ENCODE measurements around the gene LRRC4C. TPM values are rescaled to one million over a fixed set of nuclear protein-coding genes. Genes with fewer than 3 reads are reported as not detected.

Gene LRRC4C
- 0.35 TPM in 1 of 2 replicates, not detected in the other for total RNA-seq (2014; rRNA removed; shearing (Covaris generic))
- polyA plus RNA-seq (2016; fragmentation: Nextera tagmentation; extraction: Ambion mirVana) = 0.68 and 1.1 TPM in 2 replicates
- long read RNA-seq = 0 reads

- Histone ChIP-seq H3K4me3 (peak within 1 kb of the TSS; percentile 47), H3K4me2 (peak within 1 kb of the TSS; percentile 79), H2AFZ (peak within 1 kb of the TSS; percentile 74; the same call in 1 of the 2 replicates), H3K27ac (ENCODE audit: low read depth) (peak within 1 kb of the TSS; percentile 45; the same call in 1 of the 2 replicates), H3F3A (replicated peaks; ENCODE audit: low read depth) (0 out of 2 replicates have a peak, but pooled peaks cover 5% of the 10 kb centered on the region), H4K20me1 (replicated peaks; ENCODE audit: insufficient read depth) (no peaks in the 10 kb centered on the region), H3K4me1 (ENCODE audit: insufficient read depth) (peaks cover 48% of the 10 kb centered on the region), H3K36me3 (ENCODE audit: insufficient read depth) (no peaks in the 10 kb centered on the region), H3K9me2 (ENCODE audit: insufficient read depth) (no peaks in the 10 kb centered on the region), H3K27me3 (ENCODE audit: insufficient read depth) (no peaks in the 10 kb centered on the region), H3K79me2 (replicated peaks; ENCODE audit: insufficient read depth) (no peaks in the 10 kb centered on the region)
- H3K27me3 Mint-ChIP-seq (ENCODE audit: insufficient read depth, low read depth, poor library complexity) = no peaks in the 10 kb centered on the region
- peak within 1 kb of the TSS; percentile 16; the same call in 1 of the 2 replicates for H3K27ac Mint-ChIP-seq
- peaks cover 3% of the 10 kb centered on the region; the same call in 1 of the 3 replicates for H3K9me3 Mint-ChIP-seq
- ATAC-seq = peak; percentile 47
- peaks cover 52% of the 10 kb centered on the region for H3K4me1 Mint-ChIP-seq
- DNase-seq (ENCODE audit: low spot score) = peak; percentile 34
- TF ChIP-seq STAT1 (IDR thresholded peaks at IDR 0.05; ENCODE audit: unreplicated experiment) (no peak), REST (IDR thresholded peaks at IDR 0.05; ENCODE audit: unreplicated experiment) (no peak), JUNB (IDR thresholded peaks at IDR 0.05; ENCODE audit: unreplicated experiment) (no peak), CREB1 (CRISPR knock-in tag; IDR thresholded peaks at IDR 0.05; ENCODE audit: low read depth) (no peak), ZNF331 (CRISPR knock-in tag; IDR thresholded peaks at IDR 0.05; ENCODE audit: low read depth) (no peak), EZH2 (IDR thresholded peaks at IDR 0.05; ENCODE audit: low read depth, unreplicated experiment) (no peak), ZNF462 (CRISPR knock-in tag; IDR thresholded peaks at IDR 0.05) (no peak), EZH2phosphoT487 (IDR thresholded peaks at IDR 0.05; ENCODE audit: unreplicated experiment) (no peak), ZNF114 (CRISPR knock-in tag; IDR thresholded peaks at IDR 0.05) (no peak)
- H3K36me3 Mint-ChIP-seq (ENCODE audit: low read depth) = peaks cover 3% of the 10 kb centered on the region; the same call in 2 of the 3 replicates
- H3K4me3 Mint-ChIP-seq = peak within 1 kb of the TSS; percentile 68
Observed at GRCh38 chr11:41459465-41460401, at the start of gene LRRC4C. LRRC4C (minus strand) TSS chr11:41459652.

Data from GM23338 (cell line).